Adrenal gland (tissue), 5 donors: ENCODE measurements around the gene MAP2.

ENCODE experiments used
- POLR2A ChIP-seq, 2 donors: fragments of 450-650 bp; IDR thresholded peaks; one replicate each; pipeline ENCODE4 v1.6.1; 2017; ENCODE audit warnings: antibody characterized with exemption in 2 of 2, mild to moderate bottlenecking in 2 of 2, moderate library complexity in 1 of 2
- TF ChIP-seq, protein P1 (sequence below), 6 experiments: fragments of 450-650 bp in 4 of 6; fragments of 200-600 bp in 2 of 6; sonication (generic) in 1 of 6; IDR thresholded peaks; 1 replicate in 5 of 6; 2 replicates in 1 of 6; pipeline versions ENCODE4 v1.5.1 to v1.8.0; 2016 to 2021; ENCODE audit warnings: antibody characterized with exemption in 6 of 6, mild to moderate bottlenecking in 2 of 6, moderate library complexity in 1 of 6
- donor health status: DM: no; HTN: no; CAD: no.

DNA sequence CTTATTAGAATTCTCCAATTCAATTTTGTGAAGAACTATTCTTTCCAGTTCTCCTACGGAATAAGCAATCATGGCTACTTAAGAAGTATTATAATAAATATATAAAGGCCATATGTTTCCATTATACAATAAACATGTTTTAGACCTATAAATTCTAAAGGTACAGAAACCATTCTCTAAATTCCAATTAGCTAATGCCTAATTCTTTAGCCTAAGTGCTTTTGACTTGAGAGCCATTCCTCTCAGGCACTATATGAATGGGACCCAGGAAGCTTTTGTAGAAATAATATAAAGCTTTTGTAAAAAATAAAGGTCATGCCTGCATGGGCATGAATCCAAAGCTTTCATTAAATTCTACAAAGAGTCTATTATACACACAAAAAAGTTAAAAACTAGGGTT, 186.8 kb downstream of the MAP2 start:
- TF ChIP-seq, protein P1, sequence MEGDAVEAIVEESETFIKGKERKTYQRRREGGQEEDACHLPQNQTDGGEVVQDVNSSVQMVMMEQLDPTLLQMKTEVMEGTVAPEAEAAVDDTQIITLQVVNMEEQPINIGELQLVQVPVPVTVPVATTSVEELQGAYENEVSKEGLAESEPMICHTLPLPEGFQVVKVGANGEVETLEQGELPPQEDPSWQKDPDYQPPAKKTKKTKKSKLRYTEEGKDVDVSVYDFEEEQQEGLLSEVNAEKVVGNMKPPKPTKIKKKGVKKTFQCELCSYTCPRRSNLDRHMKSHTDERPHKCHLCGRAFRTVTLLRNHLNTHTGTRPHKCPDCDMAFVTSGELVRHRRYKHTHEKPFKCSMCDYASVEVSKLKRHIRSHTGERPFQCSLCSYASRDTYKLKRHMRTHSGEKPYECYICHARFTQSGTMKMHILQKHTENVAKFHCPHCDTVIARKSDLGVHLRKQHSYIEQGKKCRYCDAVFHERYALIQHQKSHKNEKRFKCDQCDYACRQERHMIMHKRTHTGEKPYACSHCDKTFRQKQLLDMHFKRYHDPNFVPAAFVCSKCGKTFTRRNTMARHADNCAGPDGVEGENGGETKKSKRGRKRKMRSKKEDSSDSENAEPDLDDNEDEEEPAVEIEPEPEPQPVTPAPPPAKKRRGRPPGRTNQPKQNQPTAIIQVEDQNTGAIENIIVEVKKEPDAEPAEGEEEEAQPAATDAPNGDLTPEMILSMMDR (IDR thresholded peaks at IDR 0.05): no peak
- no peak for TF ChIP-seq POLR2A (IDR thresholded peaks at IDR 0.05)
